ENCODE measurements around the gene GALK1.
A peak's percentile ranks its signal among the peaks of the same experiment; 100 is the strongest.

Gene GALK1

DNA sequence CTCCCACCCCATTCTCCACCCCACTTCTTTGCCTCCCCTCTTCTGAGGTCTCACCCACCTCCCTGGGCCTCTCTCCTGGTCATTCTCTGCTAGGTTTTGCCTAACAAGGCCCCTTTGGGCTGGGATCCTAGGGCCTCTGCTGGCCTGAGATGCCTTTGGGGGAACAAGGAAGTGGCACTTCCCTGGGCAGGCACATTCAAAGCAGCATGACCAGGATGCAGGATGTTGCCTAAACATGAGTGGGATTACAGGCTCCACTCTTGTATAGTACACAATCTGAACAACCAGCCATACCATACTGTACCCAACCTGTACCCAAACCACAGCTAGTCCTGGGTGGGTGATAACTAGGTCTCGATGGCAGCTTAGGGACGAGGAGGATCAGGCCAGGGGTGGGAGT, 9.0 kb downstream of the GALK1 start:
- TF ChIP-seq BACH2 (CRISPR knock-in tag; IDR thresholded peaks at IDR 0.05; ENCODE audit: borderline replicate concordance): no peak
- TF ChIP-seq ZFP3 (CRISPR knock-in tag; IDR thresholded peaks at IDR 0.05): no peak
- ATAC-seq: no peak

GRCh38 chr17:75755205-75755901, 9.6 kb downstream of the GALK1 start:
- no peak for TF ChIP-seq SNAI2 (CRISPR knock-in tag; IDR thresholded peaks at IDR 0.05)
- no peak for TF ChIP-seq ESRRG (CRISPR knock-in tag; IDR thresholded peaks at IDR 0.05)
- TF ChIP-seq ZC3H10 (CRISPR knock-in tag; IDR thresholded peaks at IDR 0.05): no peak
- no peak for TF ChIP-seq ZNF70 (CRISPR knock-in tag; IDR thresholded peaks at IDR 0.05)
- TF ChIP-seq OSR1 (CRISPR knock-in tag; IDR thresholded peaks at IDR 0.05): no peak
- no peak for TF ChIP-seq ZNF8 (CRISPR knock-in tag; IDR thresholded peaks at IDR 0.05)
- no peak for TF ChIP-seq GLIS3 (CRISPR knock-in tag; IDR thresholded peaks at IDR 0.05)
- no peak for TF ChIP-seq CSDC2 (CRISPR knock-in tag; IDR thresholded peaks at IDR 0.05)
- TF ChIP-seq BACH2 (CRISPR knock-in tag; IDR thresholded peaks at IDR 0.05; ENCODE audit: borderline replicate concordance): no peak
- no peak for TF ChIP-seq RARB (CRISPR knock-in tag; IDR thresholded peaks at IDR 0.05)
- TF ChIP-seq ZNF565 (CRISPR knock-in tag; conservative IDR thresholded peaks at IDR 0.05; ENCODE audit: low read depth): no peak
- TF ChIP-seq PATZ1 (CRISPR knock-in tag; IDR thresholded peaks at IDR 0.05; ENCODE audit: borderline replicate concordance): no peak
- no peak for TF ChIP-seq TOX (CRISPR knock-in tag; IDR thresholded peaks at IDR 0.05; ENCODE audit: borderline replicate concordance)
- TF ChIP-seq, protein P1, sequence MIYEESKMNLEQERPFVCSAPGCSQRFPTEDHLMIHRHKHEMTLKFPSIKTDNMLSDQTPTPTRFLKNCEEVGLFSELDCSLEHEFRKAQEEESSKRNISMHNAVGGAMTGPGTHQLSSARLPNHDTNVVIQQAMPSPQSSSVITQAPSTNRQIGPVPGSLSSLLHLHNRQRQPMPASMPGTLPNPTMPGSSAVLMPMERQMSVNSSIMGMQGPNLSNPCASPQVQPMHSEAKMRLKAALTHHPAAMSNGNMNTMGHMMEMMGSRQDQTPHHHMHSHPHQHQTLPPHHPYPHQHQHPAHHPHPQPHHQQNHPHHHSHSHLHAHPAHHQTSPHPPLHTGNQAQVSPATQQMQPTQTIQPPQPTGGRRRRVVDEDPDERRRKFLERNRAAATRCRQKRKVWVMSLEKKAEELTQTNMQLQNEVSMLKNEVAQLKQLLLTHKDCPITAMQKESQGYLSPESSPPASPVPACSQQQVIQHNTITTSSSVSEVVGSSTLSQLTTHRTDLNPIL (CRISPR knock-in tag; IDR thresholded peaks at IDR 0.05; ENCODE audit: low read depth): no peak
- no peak for TF ChIP-seq POU6F1 (CRISPR knock-in tag; IDR thresholded peaks at IDR 0.05; ENCODE audit: borderline replicate concordance, low read depth)
- TF ChIP-seq, protein P2, sequence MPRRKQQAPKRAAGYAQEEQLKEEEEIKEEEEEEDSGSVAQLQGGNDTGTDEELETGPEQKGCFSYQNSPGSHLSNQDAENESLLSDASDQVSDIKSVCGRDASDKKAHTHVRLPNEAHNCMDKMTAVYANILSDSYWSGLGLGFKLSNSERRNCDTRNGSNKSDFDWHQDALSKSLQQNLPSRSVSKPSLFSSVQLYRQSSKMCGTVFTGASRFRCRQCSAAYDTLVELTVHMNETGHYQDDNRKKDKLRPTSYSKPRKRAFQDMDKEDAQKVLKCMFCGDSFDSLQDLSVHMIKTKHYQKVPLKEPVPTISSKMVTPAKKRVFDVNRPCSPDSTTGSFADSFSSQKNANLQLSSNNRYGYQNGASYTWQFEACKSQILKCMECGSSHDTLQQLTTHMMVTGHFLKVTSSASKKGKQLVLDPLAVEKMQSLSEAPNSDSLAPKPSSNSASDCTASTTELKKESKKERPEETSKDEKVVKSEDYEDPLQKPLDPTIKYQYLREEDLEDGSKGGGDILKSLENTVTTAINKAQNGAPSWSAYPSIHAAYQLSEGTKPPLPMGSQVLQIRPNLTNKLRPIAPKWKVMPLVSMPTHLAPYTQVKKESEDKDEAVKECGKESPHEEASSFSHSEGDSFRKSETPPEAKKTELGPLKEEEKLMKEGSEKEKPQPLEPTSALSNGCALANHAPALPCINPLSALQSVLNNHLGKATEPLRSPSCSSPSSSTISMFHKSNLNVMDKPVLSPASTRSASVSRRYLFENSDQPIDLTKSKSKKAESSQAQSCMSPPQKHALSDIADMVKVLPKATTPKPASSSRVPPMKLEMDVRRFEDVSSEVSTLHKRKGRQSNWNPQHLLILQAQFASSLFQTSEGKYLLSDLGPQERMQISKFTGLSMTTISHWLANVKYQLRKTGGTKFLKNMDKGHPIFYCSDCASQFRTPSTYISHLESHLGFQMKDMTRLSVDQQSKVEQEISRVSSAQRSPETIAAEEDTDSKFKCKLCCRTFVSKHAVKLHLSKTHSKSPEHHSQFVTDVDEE (CRISPR knock-in tag; IDR thresholded peaks at IDR 0.05): no peak
- no peak for TF ChIP-seq TCF4 (CRISPR knock-in tag; IDR thresholded peaks at IDR 0.05; ENCODE audit: borderline replicate concordance)
- peak; percentile 6 for ATAC-seq

- TF ChIP-seq ARNTL (CRISPR knock-in tag; IDR thresholded peaks at IDR 0.05; ENCODE audit: borderline replicate concordance, low read depth) (no peak), ZFP3 (CRISPR knock-in tag; IDR thresholded peaks at IDR 0.05) (no peak), TOX (CRISPR knock-in tag; IDR thresholded peaks at IDR 0.05; ENCODE audit: borderline replicate concordance) (no peak), ZC3H10 (CRISPR knock-in tag; IDR thresholded peaks at IDR 0.05) (no peak), POU6F1 (CRISPR knock-in tag; IDR thresholded peaks at IDR 0.05; ENCODE audit: borderline replicate concordance, low read depth) (no peak), ISL1 (CRISPR knock-in tag; IDR thresholded peaks at IDR 0.05) (no peak), PATZ1 (CRISPR knock-in tag; IDR thresholded peaks at IDR 0.05; ENCODE audit: borderline replicate concordance) (no peak), RARB (CRISPR knock-in tag; IDR thresholded peaks at IDR 0.05) (no peak), CSDC2 (CRISPR knock-in tag; IDR thresholded peaks at IDR 0.05) (no peak), CSRNP3 (CRISPR knock-in tag; IDR thresholded peaks at IDR 0.05) (no peak), GLIS3 (CRISPR knock-in tag; IDR thresholded peaks at IDR 0.05) (no peak), ZNF70 (CRISPR knock-in tag; IDR thresholded peaks at IDR 0.05) (no peak), TCF4 (CRISPR knock-in tag; IDR thresholded peaks at IDR 0.05; ENCODE audit: borderline replicate concordance) (no peak), OSR1 (CRISPR knock-in tag; IDR thresholded peaks at IDR 0.05) (no peak)
- ATAC-seq: no peak
These were observed 10.4 kb downstream of the GALK1 start for GRCh38 chr17:75754378-75755204.

Data from SK-N-SH treated with all-trans-retinoic acid at 6 μM for 48 hours (cell line).